GM19043 (cell line): ENCODE measurements around the gene WASF3.

Source experiments
- ATAC-seq: cut with Tn5 transposase; IDR thresholded peaks from one replicate; pipeline ENCODE4 v1.9.1; 2021; ENCODE audit warnings: low read depth; ENCODE audit not compliant: unreplicated experiment

The WASF3 gene

DNA sequence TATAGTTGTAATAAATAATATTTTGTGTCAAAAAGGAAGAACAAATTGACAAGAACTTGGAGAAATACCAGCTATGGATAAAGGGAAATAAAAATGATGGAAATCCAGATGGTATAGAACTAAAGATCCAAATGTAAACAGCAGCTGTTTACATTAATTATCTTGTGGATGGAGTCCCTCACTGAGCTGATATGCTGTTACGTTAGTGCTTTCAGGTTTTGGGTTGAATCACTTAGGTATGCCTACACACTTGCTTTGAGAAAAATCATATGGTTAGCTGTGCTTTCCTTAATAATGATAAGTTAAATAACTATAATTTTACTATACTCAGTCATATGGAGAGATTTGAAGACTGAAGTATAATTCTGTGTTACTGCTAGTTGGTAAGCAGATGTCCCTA lies 27.7 kb downstream of the WASF3 start:
- no peak for ATAC-seq

DNA sequence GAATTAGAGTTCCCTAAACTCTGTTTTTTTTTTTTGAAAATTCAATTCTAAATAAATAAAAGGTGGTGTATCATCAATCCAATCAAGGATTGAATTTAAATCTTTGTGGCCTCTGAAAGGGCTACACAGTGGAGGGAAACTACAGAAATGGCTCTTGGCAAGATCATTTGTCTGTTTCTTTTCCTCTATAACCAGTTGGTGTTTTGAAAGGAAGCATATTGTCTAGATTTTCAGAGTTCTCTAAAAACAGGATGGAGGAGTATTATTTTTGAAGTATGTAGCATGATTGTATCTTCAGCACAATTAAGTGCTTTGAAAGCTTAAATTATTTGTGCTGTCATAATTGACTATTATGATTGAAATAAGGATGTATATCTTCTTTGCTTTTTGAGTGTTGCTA lies 29.8 kb downstream of the WASF3 start:
- no peak for ATAC-seq

DNA sequence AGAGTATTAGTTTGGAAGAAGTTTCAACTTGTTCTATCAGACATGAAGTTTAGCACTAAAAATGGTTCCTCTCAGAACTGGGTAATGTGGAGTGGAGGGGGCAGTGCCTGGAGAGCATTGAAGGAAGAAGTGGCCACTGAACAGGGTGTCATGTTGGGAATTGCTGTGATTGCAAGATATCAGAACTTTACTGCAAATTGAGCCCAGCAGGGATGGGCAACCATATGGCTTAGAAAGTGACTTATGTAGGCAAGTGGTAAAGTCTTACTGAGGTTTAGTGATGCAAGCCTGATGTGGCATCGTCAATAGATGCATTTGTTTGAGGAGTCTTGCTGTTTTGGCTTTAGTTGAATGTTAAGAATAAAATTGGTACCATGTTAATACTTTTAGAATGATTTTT lies 31.7 kb downstream of the WASF3 start:
- no peak for ATAC-seq

DNA sequence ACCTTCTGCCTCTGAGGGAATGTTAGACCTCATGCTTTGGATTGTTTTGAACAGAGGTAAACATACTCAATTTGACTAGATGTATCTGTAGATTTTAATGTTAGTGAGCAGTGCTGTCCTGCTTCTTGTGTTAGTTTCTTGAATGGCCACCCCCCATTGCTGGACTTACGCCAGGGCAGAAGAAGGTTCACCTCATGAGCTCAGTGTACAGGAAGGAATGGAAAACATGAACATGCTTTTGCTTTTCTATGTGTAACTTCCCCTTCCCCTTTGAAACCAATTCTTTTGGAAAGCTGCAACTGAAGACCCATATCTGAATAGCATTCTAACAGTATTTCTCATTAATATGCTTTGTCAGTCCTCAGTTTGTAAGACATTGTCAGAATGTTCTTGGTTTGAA lies 32.3 kb downstream of the WASF3 start:
- ATAC-seq = no peak

DNA sequence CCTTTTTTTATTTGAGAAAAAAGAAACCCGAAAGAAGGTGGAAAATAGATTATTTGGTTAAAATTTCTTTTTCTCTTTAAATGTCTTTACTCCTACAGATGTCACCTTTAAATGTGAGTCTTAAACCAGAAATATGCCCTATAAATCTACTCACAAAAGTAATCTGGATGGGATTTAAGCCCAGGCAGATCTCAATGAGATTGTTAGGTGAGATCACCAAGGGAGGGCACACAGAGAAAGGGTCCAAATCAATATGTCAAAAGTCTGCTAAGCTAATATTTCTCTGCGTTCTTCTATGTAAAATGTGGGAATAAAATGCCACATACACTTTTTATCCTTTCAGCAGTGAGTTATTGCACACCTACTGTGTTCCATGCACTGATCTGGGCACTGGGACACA lies 32.9 kb downstream of the WASF3 start:
- ATAC-seq = no peak

DNA sequence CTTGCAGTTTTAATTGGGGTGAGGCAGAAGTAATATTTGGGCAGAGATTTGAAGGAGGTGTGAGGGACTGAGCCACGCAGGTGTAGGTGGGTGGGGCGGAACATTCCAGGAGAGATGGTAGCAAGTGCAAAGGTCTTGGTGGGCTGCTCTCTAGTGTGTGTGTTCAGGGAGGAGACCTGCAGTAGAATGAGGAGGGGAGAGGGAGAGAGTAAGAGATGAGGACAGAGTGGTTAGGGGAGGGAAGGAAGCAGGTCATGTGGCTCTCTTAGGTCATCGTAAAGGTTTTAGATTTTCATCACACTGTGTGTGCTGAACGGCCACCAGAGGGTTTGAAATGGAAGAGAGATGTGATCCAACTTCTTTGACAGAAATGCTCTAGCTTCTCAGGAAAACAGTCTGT lies 33.5 kb downstream of the WASF3 start:
- no peak for ATAC-seq

DNA sequence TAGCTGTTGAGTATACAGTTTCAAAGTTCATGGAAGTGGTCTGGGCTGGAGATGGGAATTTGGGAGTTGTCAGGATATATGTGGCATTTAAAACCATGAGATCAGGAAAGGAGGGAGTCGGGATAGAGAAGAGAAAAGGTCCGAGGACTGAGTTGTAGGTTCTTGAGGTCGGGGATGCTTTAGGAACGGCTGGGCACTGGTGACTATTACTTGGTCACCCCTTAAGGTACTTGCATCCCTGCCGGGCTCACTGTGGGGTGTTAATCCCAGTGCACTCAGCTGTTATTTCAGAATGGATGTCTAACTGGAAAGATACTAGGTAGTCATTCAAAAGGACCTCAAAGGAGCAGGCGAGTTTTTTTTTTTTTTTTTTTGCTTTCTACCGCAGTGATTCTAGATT lies 34.2 kb downstream of the WASF3 start:
- ATAC-seq = no peak

DNA sequence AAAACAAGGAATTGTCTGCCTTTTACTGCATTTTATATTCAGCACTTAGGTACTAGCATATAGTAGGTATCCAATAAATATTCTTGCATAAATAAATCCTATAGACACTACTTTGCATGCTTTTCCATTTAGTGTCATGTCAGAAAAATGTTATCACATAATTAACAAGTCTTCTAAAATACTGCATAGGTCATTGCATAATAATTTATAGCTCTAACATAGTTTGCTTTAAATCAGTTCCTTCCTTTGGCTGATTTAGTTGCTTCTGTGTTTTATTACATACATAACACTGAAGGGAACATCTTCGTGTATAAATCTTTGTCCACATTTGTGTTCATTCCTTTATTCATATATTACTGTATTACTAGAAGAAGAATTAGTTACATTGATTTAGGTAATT lies 36.2 kb downstream of the WASF3 start:
- ATAC-seq = no peak

DNA sequence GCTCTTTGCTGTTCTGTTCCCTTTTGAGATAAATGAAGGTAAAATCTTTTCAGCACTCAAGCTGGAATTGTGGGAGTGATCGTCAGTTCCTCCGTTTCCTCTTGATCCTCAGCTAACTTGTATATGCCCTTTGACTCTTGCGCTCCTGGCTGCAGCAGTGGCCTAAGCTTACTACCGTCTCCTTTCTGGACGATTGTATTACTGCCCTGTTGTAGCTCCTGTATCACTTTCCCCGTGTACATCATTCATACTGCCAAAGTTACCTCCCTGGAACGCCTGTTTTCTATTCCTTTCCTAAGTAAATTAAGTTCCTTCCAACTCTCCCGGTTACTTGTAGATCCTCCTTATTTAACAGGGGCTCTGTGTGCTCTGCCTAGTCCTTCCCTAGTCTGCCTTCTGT lies 36.9 kb downstream of the WASF3 start:
- ATAC-seq = no peak

DNA sequence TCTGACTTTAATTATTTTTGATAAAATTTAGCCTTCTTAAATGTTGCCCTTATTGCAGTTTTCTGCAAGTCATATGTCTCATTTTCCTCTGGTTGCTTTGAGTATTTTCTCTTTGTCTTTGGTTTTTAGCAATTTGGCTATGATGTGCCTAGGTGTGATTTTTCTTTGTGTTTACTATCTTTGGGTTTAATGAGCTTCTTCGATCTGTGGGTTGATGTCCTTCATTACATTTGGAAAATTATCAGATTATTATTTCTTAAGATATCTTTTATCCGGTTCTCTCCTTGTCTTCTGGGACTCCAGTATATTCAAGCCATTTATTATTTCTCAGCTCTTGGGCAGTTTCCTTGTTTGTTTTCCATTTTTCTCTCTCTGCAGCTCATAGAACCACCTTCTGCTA lies 39.0 kb downstream of the WASF3 start:
- ATAC-seq = no peak

DNA sequence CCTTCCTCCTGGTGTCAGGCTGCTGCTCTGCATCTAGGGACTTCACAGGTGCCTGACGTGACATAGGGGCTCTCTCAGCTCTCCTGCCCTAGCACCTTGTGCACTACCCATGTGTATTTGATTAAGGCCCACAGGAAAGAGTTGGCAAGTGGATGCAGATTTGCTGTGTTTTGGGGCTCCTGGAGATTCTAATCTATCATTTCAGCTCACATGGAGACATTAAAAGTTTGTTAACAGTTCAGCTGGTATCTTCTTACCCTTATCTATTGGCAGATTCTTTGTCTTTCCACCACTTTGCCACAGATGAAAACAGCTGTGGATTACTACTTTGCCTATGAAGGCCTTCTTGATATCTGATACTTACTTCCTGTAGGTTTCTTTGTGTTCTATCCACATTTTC lies 41.9 kb downstream of the WASF3 start:
- no peak for ATAC-seq

DNA sequence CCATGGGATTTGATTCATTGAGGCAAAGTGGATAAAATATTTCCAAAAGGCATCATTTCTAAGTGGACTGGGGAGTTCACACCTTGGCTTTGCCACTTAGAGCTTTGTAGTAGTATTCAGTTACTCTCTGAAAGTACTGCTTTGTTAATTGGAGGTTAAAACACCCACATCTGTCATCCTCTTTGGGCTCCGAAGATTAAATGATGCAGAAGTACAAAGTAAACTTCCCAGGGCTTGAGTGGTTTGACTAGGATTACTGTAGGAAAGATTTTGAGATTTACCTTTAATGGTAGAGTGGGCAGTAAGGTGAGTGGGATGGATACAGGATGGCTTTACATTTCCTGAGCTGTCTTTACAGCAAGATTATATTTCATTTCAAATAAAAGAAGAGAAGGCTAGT lies 42.4 kb downstream of the WASF3 start:
- ATAC-seq = no peak

DNA sequence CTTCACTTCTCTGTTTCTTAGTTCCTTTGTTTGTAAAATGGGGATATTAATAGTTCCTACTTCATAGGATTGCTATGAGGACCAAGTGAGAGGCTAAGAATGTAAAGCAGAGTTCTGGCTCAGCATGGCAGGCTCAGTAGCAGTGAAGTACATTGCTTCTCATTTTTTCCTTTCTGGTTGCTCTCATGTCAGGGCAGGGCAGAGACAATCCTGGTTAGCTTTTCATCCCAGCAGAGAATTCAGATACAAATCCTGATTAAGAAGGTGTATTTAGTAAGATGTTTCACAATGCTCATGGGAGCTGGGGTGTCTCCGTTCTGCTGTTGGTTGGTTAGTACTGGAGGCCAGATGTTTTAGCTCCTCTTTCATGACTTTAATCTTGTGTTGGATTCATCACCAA lies 42.9 kb downstream of the WASF3 start:
- ATAC-seq = no peak

DNA sequence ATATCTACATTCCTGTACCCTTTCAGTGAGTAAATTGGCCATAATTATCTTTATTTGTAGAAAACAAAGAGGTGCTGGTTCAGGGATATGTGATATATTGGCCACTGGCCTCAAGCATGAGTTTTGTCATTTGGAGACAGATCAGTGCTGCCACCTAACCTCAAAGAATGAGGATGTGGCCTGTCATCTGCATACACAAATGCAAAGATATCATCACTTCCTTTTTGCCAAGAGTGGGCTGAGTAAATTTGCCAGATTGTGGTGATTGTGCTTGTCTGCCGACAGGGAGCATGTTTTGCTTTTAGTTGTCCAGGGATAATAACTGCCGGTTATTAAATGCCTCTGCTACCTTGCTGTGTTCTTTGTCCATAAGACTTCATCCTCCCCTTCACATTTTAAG lies 44.2 kb downstream of the WASF3 start:
- ATAC-seq = no peak

DNA sequence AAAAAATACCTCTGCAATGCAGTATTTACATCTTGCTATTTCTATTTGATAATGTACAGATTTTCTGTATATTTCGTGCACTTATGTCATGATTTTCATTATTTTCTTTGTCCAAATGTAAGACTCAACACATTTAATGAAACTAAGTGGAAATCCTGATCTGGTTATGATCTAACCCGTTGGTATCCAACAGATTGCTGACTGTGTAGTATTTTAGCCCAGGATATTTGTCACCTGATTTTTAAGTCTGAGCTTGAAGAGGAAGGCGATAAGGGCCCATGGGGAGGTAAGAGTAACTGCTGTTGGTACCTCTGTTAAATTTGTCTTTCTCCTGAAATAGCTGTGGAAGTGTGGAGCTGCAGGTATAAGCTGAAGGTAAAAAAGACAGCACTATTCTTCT lies 45.3 kb downstream of the WASF3 start:
- ATAC-seq = no peak

DNA sequence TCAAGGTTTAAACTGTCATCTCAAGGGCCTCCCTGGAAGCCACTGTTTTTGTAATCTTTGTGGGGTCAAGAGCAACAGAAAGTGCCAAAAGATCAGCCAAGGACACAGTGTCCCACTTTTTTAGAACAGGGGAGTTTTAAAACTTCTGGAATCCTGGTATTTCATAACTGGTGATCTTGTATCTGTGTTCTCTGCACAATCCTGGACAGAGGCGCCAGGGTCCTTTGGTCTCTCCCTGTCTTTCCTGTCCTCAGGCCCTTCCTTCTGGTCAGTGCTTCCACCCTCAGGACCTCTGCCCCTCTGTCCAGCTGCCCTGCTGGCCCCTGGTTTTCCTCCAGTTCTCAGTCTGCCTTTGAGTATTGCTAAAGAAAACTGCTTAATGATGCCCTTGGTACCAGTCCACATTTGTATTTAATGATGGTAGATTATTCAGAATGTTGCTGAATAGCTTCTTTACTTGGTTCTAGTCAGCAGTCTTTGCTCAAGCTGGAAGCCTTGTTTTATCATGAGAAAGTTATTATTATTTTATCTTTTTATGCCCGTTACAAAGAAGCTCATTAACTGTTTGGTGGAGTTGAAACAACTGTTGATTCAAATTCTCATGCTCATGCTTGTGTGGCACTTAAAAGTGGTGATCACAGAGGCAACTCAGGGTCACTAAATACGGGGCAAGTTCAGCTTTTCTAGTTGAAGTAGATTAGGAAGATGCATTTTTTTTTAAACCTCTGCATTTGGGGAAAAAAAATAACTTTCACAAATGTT lies 47.5 kb downstream of the WASF3 start:
- no peak for ATAC-seq

DNA sequence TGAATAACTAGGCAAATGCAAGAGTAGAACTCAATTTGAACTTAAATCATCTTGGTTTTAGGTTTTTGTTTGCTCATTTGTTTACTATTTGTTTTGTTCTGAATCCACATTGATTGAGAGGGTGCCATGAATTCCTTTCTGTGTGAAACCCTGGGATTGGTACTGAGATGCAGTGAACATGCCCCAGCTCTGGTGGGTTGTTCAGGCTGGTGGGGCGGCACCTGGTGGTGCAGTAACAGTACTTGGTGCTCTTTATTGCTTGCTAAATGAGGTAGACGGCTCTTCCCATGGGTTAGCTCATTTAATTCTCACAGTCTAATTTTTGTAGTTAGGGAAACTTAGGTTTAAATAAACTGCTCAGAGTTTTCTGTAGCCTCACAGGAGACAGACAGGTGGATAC lies 48.4 kb downstream of the WASF3 start:
- ATAC-seq = no peak

DNA sequence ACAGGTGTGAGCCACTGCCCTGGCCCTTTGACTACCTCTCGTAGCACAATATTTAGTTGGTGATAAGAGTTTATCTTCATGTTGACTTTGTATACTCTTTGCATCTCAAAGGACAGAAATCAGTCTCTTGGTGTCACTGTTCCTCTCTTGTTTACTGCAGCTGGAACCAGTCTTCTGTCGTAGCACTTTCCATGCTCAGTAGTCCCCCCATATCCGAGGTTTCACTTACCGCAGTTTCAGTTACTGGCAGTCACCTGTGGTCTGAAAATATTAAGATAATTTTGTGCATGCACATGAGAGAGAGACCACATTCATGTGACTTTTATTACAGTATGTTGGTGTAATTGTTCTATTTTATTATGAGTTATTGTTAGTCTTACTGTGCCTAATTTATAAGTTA lies 49.1 kb downstream of the WASF3 start:
- no peak for ATAC-seq

DNA sequence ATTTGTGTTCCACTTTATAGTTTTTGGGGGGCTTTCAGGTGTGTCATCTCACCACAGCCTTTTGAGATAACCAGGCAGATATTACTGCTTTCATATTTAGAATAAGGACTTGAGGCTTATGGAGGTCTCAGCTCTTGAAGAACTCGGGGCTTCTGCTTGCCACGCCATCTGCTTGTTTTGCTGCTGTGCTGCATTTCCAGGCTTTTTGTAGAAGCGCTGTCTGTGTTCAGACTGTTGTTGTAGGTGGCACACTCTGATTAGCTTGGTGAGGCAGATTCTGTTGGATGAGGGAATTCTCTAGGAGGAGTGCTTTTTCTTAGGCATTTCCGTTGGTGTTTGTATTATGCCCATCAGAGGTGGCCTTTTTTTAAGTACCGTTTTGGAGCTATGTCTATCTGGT lies 57.2 kb downstream of the WASF3 start:
- no peak for ATAC-seq

DNA sequence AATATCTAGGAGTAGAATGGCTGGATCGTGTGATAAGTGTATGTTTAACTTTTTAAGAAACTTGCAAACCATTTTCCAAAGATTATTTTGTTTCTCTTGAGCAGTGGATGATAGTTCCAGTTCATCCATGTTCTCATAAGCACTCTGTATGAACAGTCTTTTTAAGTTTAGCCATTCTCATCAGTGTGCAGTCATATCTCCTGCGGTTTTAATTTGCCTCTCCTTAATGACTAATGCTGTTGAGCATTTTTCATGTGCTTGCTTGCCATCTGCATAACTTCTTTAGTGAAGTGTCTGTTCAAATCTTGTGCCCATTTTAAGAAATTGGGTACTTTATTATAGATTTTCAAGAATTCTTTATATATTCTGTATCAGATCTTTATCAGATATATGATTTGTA lies 58.6 kb downstream of the WASF3 start:
- ATAC-seq = no peak

DNA sequence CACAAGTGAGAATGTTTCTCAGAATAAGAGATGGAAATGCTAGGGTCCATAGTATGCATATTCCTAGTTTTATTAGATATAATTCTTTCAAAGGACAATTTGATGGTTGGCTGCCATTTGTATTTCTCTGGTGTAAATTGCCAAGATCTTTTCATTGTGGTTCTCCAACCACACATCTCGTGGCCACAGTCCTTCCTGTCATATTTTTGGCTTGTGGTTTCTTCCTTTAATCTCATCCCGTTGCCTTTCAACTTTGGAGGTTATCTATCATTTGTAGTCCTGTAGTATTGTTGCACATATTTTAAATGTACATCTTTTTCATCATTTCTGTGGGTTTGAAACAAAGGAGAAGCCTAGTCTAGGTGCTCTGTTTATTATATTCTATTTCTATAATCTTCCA lies 61.2 kb downstream of the WASF3 start:
- no peak for ATAC-seq

DNA sequence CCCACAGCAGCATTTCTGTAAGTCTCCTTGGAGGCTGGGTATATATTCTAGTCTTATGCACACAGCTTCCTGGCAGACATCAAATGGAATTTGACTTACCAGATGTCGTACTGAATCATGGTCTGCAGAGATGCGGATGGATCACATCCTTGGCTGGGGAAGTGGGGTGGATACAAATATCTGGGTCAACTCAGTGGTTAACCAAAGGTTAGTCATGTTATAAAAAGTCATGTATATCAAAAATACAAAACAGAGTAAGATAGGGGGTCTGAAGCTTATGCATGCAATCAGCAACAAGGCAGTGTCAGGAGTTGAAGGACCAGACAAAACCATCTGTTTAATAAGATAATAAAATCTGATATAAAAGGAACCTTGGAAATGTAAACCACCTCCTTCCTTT lies 61.9 kb downstream of the WASF3 start:
- no peak for ATAC-seq

DNA sequence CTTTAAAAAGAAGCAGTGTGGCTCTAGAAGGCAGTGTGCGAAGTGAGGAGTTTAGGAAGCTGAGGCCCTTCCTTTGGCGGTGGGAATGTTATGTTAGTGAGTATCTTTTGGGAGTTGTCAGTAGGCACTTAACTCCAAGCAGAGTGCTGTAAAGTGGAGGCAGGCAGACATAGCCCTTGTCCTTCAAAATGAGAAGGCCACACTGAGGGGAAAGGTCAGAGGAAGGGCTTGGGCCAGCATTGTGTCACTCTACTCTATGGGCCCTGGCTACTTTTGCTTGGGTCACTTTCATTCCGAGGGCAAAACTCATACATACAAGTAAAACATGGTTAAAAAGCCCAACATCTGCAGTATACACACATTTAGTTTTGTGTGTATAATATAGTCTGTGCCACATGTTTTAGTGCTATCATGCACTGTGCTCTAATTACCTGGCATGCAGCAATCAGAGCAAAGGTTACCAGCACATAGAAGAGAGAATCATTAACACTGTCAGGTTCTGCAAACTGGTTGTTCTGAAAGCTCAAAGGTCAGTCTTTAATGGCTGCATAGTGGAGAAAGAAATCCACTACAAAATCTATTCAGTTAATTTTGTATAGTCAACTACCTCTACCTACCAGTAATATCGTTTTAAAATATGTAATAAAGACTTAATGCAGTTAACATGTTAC lies 64.4 kb downstream of the WASF3 start:
- ATAC-seq = no peak
